RWPE2 (cell line): ENCODE results near the gene PXMP2.
A peak's percentile ranks its signal among the peaks of the same experiment; 100 is the strongest.

Experiments used
- ATAC-seq: fragments of 200-7000 bp; cut with Tn5 transposase; 3 replicates; pipeline ENCODE4 v1.9.1; 2021; ENCODE audit warnings: low read depth
- DNase-seq: peaks from one replicate; pipeline ENCODE4 v3.0.0-alpha.2; 2020; ENCODE audit warnings: low spot score
- H3K27ac ChIP-seq: fragments of 450-650 bp; 2 replicates; pipeline ENCODE4 v1.5.1; 2017; ENCODE audit warnings: mild to moderate bottlenecking; ENCODE audit not compliant: poor library complexity, severe bottlenecking
- H3K27me3 ChIP-seq: fragments of 250-450 bp; sonication (Bioruptor Pico); 2 replicates; pipeline ENCODE4 v1.5.1; 2021; ENCODE audit warnings: mild to moderate bottlenecking, moderate library complexity; ENCODE audit not compliant: insufficient read depth, poor library complexity, severe bottlenecking
- H3K36me3 ChIP-seq: fragments of 250-450 bp; sonication (Bioruptor Pico); 2 replicates; pipeline ENCODE4 v1.5.1; 2020; ENCODE audit warnings: low read depth, mild to moderate bottlenecking, moderate library complexity
- H3K4me1 ChIP-seq: fragments of 250-450 bp; sonication (Bioruptor Pico); 2 replicates; pipeline ENCODE4 v1.5.1; 2021; ENCODE audit warnings: mild to moderate bottlenecking, moderate library complexity; ENCODE audit not compliant: insufficient read depth, poor library complexity, severe bottlenecking
- H3K4me3 ChIP-seq: fragments of 250-450 bp; sonication (Bioruptor Pico); 2 replicates; pipeline ENCODE4 v1.5.1; 2021; ENCODE audit warnings: mild to moderate bottlenecking, moderate library complexity; ENCODE audit not compliant: severe bottlenecking
- H3K9me3 ChIP-seq: fragments of 250-450 bp; sonication (Bioruptor Pico); 2 replicates; pipeline ENCODE4 v1.5.1; 2021; ENCODE audit warnings: mild to moderate bottlenecking, moderate library complexity; ENCODE audit not compliant: severe bottlenecking
- TF ChIP-seq, protein P1 (sequence below): fragments of 450-650 bp; IDR thresholded peaks from one replicate; pipeline ENCODE4 v1.5.1; 2017; ENCODE audit warnings: mild to moderate bottlenecking, moderate library complexity; ENCODE audit not compliant: poor library complexity, severe bottlenecking

The PXMP2 gene

DNA sequence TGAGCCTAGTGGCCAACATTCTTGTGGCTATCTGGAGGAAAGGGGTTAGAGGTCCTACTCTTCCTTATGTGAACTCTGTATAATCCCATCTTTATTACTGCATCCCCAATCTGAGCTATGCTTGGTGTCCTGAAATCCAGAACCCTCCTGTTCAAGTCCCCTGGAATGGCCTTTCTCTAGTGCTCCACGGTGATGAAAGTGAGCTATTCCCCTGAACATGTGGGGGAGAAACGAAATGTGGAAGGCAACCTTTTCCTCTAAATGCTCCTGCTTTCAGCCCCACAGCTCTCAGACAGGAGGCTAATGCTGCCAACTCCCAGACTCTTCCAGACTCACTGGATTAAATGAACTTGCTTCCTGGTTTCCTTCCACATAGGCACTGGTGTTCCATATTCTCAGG, 20.8 kb downstream of the PXMP2 start:
- DNase-seq (no peak), ATAC-seq (no peak)
- Histone ChIP-seq H3K36me3 (peaks cover 3% of the 10 kb centered on the region; the same call in 1 of the 2 replicates), H3K4me3 (no peak overlapping the region), H3K27me3 (no peaks in the 10 kb centered on the region), H3K4me1 (peaks cover 9% of the 10 kb centered on the region), H3K9me3 (no peaks in the 10 kb centered on the region), H3K27ac (no peak overlapping the region)
- TF ChIP-seq, protein P1, sequence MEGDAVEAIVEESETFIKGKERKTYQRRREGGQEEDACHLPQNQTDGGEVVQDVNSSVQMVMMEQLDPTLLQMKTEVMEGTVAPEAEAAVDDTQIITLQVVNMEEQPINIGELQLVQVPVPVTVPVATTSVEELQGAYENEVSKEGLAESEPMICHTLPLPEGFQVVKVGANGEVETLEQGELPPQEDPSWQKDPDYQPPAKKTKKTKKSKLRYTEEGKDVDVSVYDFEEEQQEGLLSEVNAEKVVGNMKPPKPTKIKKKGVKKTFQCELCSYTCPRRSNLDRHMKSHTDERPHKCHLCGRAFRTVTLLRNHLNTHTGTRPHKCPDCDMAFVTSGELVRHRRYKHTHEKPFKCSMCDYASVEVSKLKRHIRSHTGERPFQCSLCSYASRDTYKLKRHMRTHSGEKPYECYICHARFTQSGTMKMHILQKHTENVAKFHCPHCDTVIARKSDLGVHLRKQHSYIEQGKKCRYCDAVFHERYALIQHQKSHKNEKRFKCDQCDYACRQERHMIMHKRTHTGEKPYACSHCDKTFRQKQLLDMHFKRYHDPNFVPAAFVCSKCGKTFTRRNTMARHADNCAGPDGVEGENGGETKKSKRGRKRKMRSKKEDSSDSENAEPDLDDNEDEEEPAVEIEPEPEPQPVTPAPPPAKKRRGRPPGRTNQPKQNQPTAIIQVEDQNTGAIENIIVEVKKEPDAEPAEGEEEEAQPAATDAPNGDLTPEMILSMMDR = no peak

DNA sequence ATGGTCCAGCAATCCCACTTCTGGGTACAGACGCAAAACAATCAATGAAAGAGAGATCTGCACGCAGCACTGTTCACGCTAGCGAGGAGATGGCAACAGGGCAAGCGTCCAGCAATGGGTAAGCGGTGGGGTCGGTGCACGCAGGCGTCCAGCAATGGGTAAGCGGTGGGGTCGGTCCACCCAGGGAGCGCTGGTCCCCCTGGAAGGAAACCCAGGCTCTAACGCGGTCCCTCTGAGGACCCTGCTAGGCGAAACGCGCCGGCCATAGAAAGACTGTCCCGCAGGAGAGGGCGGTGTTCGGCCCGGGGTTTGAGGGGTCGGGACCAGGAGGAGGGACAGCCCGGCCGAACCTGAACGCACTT, 22.6 kb downstream of the PXMP2 start:
- TF ChIP-seq, protein P1 = no peak
- peaks cover 9% of the 10 kb centered on the region for H3K4me1 ChIP-seq

DNA sequence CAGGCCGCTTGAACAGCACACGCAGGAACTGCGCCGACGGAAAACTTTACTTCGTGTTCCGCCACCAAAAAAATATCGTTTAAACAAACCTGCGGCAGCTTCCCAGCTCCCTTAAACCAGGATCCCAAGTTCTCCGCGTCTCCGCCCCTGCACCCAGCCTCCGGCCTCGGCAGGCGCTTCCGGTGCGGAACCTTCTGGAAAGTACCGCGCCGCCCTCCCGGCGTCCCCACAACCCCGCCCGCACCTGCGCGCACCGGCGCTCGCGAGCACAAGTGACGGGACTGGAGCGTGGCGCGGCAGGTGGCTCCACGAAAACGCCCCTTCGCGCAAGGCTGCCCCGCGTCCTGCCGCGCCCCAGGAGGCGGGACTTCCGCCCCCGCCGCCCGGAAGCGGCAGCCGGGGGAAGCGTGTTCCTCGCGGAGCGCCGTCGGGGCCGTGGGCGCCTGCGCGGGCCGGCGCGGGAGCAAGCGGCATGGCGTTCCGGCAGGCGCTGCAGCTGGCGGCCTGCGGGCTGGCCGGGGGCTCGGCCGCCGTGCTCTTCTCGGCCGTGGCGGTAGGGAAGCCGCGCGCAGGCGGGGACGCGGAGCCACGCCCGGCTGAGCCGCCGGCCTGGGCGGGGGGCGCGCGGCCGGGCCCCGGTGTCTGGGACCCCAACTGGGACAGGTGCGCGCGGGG, 23.2 kb downstream of the PXMP2 start, which contains the start of gene PGAM5:
Gene PGAM5 (plus strand): TSS at position 438 of the 675 bp plus-strand sequence. CDS start 35 bp downstream, at position 473.
- Histone ChIP-seq H3K4me1 (peaks cover 9% of the 10 kb centered on the region), H3K36me3 (peaks cover 22% of the 10 kb centered on the region), H3K27ac (peak within 1 kb of the TSS; percentile 61), H3K9me3 (no peaks in the 10 kb centered on the region), H3K4me3 (peak within 1 kb of the TSS; percentile 81), H3K27me3 (no peaks in the 10 kb centered on the region)
- DNase-seq (no peak), ATAC-seq (peak; percentile 83)
- TF ChIP-seq, protein P1 = no peak

More for the DNA sequence above, 22.6 kb downstream of the PXMP2 start:
- H3K4me3 ChIP-seq = peak overlapping the region; percentile 81
- ATAC-seq = peak; percentile 22
- DNase-seq = no peak
- H3K36me3 ChIP-seq = peaks cover 18% of the 10 kb centered on the region
- H3K9me3 ChIP-seq = no peaks in the 10 kb centered on the region
- H3K27me3 ChIP-seq = no peaks in the 10 kb centered on the region
- H3K27ac ChIP-seq = peak overlapping the region; percentile 61

DNA sequence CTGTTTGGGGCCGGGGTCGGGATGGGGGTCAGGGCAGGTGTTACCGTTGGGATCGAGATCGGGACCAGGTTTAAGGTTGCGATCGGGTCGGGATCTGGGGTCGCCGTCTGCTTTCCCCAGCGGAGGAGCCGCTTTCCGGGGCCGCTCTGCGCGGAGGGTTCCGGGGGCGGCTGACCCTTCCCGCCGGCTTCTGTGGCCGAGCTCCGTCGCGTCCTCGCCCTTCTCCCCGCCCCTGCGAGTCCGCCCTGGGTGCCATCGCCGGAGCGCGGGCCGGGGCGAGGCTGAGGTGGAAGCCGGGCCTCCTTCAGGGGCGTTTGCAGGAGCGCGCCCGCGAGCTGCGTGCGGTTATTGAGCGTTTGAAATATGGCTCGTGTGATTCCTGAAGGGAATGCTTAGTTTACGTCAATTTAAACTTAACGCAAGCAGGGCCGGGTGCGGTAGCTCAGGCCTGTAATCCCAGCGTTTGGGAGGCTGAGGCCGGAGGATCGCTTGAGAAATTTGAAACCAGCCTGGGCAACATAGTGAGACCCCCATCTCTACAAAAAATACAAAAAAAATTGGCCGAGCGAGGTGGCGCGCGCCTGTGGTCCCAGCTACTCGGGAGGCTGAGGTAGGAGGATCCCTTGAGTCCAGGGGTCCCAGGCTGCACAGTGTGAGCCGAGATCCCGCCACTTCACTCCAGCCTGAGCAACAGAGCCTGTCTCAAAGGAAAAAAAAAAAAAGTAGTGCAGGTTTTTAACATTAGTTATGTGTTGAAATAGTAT, 23.9 kb downstream of the PXMP2 start:
- H3K27ac ChIP-seq = peak overlapping the region; percentile 61
- ATAC-seq (peak; percentile 7), DNase-seq (no peak)
- TF ChIP-seq, protein P1 = no peak
- H3K36me3 ChIP-seq = peaks cover 27% of the 10 kb centered on the region
- peaks cover 9% of the 10 kb centered on the region for H3K4me1 ChIP-seq
- no peaks in the 10 kb centered on the region for H3K9me3 ChIP-seq
- peak overlapping the region; percentile 81 for H3K4me3 ChIP-seq
- H3K27me3 ChIP-seq = no peaks in the 10 kb centered on the region

DNA sequence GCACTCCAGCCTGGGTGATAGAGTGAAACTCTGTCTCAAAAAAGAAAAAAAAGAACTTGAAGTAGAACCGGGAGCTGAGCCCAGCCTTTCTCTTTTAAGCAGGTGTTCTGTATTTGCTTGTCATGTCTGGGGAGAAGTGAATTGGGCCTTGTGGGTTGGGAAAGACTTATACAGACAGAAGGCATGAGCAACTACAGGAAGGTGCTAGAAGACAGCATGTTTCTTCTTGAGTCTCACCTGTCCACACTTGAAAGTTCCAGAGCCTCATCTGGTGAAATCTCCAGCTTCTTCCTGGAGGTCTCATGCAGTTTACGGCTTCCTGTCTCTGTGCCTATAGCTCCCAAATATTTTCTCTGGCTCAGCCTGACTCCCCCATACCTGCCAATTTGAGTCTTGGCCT, 25.7 kb downstream of the PXMP2 start:
- Histone ChIP-seq H3K27ac (peak overlapping the region; percentile 2), H3K27me3 (no peaks in the 10 kb centered on the region), H3K9me3 (no peaks in the 10 kb centered on the region), H3K36me3 (peaks cover 42% of the 10 kb centered on the region), H3K4me3 (no peak overlapping the region), H3K4me1 (peaks cover 9% of the 10 kb centered on the region)
- DNase-seq = no peak
- TF ChIP-seq, protein P1 = no peak
- no peak for ATAC-seq
